Neural cell (in vitro differentiated cells): ENCODE measurements around the gene RFTN1.

Source experiments
- CTCF ChIP-seq: fragments of 450-650 bp; IDR thresholded peaks from 2 replicates; pipeline ENCODE4 v1.5.1; 2014; ENCODE audit warnings: antibody characterized with exemption, mild to moderate bottlenecking, moderate library complexity; ENCODE audit not compliant: poor library complexity, severe bottlenecking
- EP300 ChIP-seq: fragments of 450-650 bp; conservative IDR thresholded peaks from 2 replicates; pipeline ENCODE4 v1.6.1; 2014; ENCODE audit warnings: antibody characterized with exemption, mild to moderate bottlenecking, moderate library complexity; ENCODE audit not compliant: poor library complexity, severe bottlenecking
- POLR2AphosphoS5 ChIP-seq: IDR thresholded peaks from 2 replicates; pipeline ENCODE4 v1.6.1; 2012
- RAD21 ChIP-seq: fragments of 450-650 bp; conservative IDR thresholded peaks from 2 replicates; pipeline ENCODE4 v1.6.1; 2014; ENCODE audit warnings: antibody characterized with exemption, mild to moderate bottlenecking, moderate library complexity
- REST ChIP-seq: IDR thresholded peaks from 2 replicates; pipeline ENCODE4 v1.6.1; 2012; ENCODE audit warnings: borderline replicate concordance
- SMC3 ChIP-seq: fragments of 450-650 bp; conservative IDR thresholded peaks from 2 replicates; pipeline ENCODE4 v1.6.1; 2014; ENCODE audit warnings: antibody characterized with exemption, mild to moderate bottlenecking, moderate library complexity; ENCODE audit not compliant: poor library complexity
- TAF1 ChIP-seq: IDR thresholded peaks from 2 replicates; pipeline ENCODE4 v1.6.1; 2012; ENCODE audit warnings: low read depth

GRCh38 chr3:16369276-16369675 is 144.2 kb downstream of the RFTN1 start:
- TF ChIP-seq POLR2AphosphoS5, result no peak
- TF ChIP-seq TAF1, result no peak
- TF ChIP-seq RAD21, result no peak
- no peak for TF ChIP-seq CTCF
- no peak for TF ChIP-seq EP300
- TF ChIP-seq REST, result no peak
- TF ChIP-seq SMC3, result no peak
